ENCODE results near the gene OR4C3.
A peak's percentile ranks its signal among the peaks of the same experiment; 100 is the strongest.
"Not testable (repeated sequence)": the region's sequence is repeated elsewhere in the genome, so short reads cannot be mapped to it uniquely, and the experiment has no call there.

The OR4C3 gene

DNA sequence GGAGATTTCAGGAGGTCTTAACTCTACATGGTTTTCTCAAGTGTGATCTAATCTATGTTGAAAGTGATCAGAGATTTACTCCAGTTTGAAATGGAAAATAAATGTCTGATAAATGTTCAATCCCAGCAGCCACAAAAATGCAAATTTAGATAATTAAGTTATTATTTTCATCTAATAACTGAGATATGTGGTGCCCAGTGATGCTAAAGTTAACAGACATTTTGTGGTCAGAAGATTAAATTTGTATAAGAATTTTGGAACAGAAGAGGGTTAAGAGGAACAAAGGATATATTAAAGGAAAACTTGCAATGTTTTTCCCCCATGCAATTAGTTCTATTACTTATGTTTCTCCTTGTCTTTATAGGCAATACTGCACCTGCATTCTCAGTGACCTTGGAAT lies at the start of gene OR4C3:
TSS of gene OR4C3 (plus strand) at position 301 of the 400 bp plus-strand sequence. CDS start 102 bp downstream, outside the sequence.
- not testable (repeated sequence) for DNase-seq (ENCODE audit: extremely low read depth, low read depth)

DNA sequence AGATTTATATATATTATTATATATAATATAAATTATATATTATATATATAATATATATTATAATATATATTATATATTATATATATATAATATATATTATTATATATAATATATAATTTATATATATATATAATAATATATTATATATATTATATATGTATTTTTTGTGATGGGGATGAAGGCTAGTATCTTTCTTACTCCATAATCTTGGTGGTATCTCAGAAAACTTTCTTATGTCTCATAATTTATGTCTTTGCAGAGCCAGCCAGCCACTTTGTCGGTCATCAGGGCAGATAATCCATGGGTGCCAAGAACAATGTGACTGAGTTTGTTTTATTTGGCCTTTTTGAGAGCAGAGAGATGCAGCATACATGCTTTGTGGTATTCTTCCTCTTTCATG lies 18.8 kb upstream of the OR4C3 start, which contains the start of gene OR4S1:
TSS of gene OR4S1 (plus strand) at position 301 of the 400 bp plus-strand sequence. CDS start at position 301, 0 bp downstream.
- TF ChIP-seq, protein P1, sequence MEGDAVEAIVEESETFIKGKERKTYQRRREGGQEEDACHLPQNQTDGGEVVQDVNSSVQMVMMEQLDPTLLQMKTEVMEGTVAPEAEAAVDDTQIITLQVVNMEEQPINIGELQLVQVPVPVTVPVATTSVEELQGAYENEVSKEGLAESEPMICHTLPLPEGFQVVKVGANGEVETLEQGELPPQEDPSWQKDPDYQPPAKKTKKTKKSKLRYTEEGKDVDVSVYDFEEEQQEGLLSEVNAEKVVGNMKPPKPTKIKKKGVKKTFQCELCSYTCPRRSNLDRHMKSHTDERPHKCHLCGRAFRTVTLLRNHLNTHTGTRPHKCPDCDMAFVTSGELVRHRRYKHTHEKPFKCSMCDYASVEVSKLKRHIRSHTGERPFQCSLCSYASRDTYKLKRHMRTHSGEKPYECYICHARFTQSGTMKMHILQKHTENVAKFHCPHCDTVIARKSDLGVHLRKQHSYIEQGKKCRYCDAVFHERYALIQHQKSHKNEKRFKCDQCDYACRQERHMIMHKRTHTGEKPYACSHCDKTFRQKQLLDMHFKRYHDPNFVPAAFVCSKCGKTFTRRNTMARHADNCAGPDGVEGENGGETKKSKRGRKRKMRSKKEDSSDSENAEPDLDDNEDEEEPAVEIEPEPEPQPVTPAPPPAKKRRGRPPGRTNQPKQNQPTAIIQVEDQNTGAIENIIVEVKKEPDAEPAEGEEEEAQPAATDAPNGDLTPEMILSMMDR (IDR thresholded peaks at IDR 0.05; ENCODE audit: low read depth, low read length) = no peak
- DNase-seq (ENCODE audit: extremely low read depth, low read depth) = no peak

DNA sequence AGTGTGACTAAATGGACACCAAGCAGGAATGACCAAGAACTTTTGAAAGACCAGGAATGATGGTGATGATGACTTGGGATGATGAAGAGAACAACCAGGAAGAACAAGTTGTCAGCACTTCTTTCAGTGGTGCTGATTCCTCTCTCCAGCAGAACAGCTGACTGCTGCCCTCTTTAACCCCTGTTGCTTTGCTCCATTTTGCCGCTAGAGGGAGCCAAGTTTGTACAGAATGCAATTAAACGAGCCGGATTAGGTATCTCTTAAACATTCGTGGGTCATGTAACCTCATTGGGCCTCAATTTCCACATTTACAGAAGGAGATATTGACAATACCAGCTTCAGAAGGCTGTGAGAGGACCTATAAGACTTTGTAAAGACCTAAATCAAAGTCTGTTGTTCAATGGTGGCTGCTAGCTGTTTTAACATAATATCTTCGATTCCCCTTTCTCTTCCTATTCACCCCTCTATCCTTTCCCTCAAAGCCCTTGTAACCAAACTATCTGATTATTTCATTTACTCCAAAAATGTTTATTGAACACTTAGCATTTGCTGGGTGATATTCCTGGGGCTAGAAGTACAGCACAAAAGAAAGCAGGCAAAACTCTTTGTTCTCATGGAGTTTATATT lies 16.8 kb upstream of the OR4C3 start:
- TF ChIP-seq, protein P1 (IDR thresholded peaks at IDR 0.05; ENCODE audit: low read depth, low read length) = peak; percentile 92
- peak; percentile 11 for DNase-seq (ENCODE audit: extremely low read depth, low read depth)

DNA sequence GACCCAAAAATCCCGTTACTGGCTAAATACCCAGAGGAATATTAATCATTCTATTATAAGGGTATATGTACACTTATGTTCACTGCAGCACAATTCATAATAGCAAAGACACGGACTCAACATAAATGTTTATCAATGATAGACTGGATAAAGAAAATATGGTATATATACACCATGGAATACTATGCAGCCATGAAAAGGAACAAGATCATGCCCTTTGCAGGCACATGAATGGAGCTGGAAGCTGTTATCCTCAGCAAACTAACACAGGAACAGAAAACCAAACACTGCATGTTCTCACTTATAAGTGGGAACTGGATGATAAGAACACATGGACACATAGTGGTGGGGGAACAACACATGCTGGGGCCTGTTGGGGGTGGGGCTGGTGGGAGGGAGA lies 11.1 kb upstream of the OR4C3 start:
- DNase-seq (ENCODE audit: extremely low read depth, low read depth) = not testable (repeated sequence)

DNA sequence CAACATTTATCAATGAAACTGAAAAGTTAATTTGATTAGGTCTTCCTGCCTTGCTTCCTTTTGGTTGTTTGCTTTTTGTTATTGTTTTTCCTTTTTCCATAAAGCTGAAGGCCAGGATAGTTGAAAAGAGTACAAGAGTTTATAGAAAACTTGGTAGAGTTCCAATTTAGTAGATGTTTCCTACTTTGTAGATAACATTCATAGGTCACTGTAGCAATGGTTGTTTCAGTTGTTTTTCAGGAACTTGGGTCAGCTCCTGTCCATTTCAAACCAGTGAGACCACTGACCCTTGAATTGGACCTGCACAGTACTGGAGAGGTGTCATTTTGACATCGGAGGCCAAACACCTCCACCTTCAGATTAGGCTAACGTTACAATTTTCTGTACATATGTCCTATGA lies 4.9 kb upstream of the OR4C3 start:
- DNase-seq (ENCODE audit: extremely low read depth, low read depth) = not testable (repeated sequence)

DNA sequence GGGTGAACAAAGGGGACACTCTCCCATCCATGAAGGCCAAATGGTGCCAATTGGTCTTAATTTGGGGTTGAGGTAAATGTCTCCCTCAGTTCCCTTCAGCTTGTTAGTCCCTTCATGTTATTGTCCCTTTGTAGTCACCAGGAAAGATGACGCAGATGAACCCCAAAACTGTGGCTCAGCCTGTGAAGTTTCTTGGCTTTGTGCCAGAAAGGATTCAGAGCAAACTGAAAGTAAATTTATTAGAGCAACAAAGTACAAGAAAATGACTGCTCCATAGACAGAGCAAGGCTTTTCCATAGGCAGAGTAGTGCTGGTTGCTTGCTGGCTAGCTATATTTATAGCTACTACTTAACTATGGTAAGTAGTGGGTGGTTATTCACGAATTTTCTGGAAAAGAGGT lies 16.7 kb downstream of the OR4C3 start:
- TF ChIP-seq, protein P1 (IDR thresholded peaks at IDR 0.05; ENCODE audit: low read depth, low read length) = no peak
- no peak for DNase-seq (ENCODE audit: extremely low read depth, low read depth)

DNA sequence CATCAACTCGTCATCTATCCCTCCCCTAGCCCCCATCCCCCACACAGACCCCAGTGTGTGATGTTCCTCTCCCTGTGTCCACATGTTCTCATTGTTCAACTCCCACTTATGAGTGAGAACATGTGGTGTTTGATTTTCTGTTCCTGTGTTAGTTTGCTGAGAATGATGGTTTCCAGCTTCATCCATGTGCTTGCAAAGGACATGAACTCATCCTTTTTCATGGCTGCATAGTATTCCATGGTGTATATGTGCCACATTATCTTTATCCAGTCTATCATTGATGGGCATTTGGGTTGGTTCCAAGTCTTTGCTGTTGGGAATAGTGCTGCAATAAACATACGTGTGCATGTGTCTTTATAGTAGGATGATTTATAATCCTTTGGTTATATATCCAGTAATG lies 17.8 kb downstream of the OR4C3 start:
- not testable (repeated sequence) for DNase-seq (ENCODE audit: extremely low read depth, low read depth)

DNA sequence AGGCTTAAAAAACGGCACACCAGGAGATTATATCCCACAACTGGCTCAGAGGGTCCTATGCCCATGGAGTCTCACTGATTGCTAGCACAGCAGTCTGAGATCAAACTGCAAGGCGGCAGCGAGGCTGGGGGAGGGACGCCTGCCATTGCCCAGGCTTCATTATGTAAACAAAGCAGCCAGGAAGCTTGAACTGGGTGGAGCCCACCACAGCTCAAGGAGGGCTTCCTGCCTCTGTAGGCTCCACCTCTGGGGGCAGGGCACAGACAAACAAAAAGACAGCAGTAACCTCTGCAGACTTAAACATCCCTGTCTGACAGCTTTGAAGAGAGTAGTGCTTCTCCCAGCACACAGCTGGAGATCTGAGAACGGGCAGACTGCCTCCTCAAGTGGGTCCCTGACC lies 21.6 kb downstream of the OR4C3 start:
- DNase-seq (ENCODE audit: extremely low read depth, low read depth) = not testable (repeated sequence)

DNA sequence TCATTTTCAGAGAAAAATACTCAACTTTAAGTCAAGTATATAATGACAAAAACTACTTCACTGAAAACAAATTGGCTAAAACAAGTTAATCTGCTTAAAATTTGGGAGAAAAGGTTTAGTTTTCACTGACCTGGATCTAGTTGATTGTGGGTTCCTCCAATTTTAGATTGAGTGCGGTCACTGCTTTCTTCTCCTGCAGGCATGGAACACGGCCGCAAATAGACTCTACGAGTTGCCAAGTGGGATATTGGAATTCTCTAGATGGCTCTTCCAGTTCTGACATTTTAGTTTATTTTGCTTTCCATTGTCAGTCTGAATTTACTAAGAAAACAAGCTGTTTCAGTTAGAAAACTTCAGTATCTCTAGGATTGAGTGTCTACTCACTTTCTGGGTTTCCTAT lies 29.3 kb downstream of the OR4C3 start:
- DNase-seq (ENCODE audit: extremely low read depth, low read depth) = no peak
- TF ChIP-seq, protein P1 (IDR thresholded peaks at IDR 0.05; ENCODE audit: low read depth, low read length) = no peak

DNA sequence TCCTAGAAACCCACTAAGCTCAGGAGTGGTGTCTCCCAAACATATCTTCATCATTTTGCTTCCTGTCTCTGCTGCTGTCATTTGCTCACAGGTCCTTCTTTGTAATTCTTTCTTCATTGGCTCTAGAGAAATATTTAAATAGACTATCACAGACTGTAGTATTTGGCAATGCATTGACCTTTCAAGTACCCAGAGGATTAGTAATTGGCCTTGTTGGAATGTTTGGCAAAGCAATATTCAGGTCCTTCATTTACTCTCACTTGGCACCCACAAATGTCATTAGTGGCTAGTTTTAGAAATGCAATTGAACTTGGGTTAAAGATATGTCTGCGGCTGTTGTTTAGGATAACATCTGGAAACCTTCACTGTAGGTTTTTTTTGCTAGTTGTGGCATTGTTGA lies 30.0 kb downstream of the OR4C3 start:
- TF ChIP-seq, protein P1 (IDR thresholded peaks at IDR 0.05; ENCODE audit: low read depth, low read length) = no peak
- DNase-seq (ENCODE audit: extremely low read depth, low read depth) = no peak

DNA sequence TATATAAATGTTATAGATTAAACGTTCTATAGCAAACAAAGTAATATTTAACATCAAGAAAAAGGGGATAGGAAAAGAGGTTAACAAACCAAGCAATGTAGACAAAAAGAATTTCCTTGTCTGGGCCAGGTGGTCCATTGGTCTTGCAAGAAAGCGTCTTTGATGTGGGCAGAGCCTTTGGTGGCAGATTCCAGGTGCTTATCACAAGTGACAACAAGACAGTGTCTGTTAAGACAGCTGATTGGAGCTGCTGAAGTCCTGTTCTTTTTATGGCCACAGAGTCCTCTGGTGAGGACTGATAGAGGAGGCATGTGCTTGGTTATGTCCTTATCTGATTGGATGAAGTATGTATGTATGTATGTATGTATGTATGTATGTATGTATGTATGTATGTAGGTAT lies 36.6 kb downstream of the OR4C3 start:
- DNase-seq (ENCODE audit: extremely low read depth, low read depth) = not testable (repeated sequence)
